Kidney capillary endothelial cell (primary cell): ENCODE data around the gene SPG11.

Experiments
- DNase-seq: peaks from one replicate; pipeline ENCODE4 v3.0.0-alpha.2; 2018; ENCODE audit warnings: low spot score

Gene SPG11

DNA sequence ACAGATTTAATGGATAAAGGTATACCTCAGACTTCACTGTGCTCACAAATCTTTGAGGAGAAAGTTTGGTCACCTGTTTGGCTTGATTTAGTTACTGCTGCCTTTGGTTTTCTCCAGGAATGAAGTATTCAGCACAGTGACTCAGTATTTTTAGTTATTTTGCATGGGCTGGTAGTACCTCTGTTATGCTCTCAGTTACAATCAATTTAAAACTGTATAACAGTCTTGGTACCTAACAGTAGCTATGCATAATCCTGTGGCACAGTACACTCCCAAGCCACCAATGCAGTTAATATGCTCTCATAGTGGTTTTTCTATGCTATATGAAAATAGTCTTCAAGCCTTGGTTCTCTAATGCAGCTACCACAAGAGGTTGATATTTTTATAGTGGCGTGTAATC lies 138.4 kb downstream of the SPG11 start:
- DNase-seq: no peak

DNA sequence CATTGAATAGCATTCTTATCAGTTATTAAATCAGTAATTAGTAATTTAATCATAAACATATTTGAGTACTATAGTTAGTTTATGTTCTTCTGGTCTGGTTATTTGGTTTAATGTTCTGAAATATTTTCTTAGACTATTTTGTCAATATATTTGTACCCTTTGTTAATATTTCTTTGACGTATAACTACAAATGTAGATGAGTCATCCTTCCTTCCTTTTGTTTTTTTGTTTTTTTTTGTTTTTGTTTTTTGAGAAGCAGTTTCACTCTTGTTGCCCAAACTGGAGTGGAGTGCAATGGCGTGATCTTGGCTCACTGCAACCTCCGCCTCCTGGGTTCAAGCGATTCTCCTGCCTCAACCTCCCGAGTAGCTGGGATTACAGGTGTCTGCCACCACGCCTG lies 143.9 kb downstream of the SPG11 start:
- peak; percentile 31 for DNase-seq

GRCh38 chr15:44516436-44516835 lies 147.0 kb downstream of the SPG11 start:
- no peak for DNase-seq
